HG02623 (cell line): ENCODE results near the gene IL16.
"Not testable (repeated sequence)": the region's sequence is repeated elsewhere in the genome, so short reads cannot be mapped to it uniquely, and the experiment has no call there.

Experiments used
- ATAC-seq: cut with Tn5 transposase; IDR thresholded peaks from one replicate; pipeline ENCODE4 v1.9.1; 2021; ENCODE audit warnings: moderate library complexity; ENCODE audit not compliant: unreplicated experiment

IL16 gene

GRCh38 chr15:81331600-81331999 is 134.9 kb downstream of the IL16 start:
- ATAC-seq = no peak

GRCh38 chr15:81332326-81332725 is 135.6 kb downstream of the IL16 start:
- ATAC-seq = no peak

- ATAC-seq = no peak
These were observed 136.7 kb downstream of the IL16 start for GRCh38 chr15:81333363-81333762.

GRCh38 chr15:81334768-81335435 is 138.2 kb downstream of the IL16 start:
- ATAC-seq = no peak

DNA sequence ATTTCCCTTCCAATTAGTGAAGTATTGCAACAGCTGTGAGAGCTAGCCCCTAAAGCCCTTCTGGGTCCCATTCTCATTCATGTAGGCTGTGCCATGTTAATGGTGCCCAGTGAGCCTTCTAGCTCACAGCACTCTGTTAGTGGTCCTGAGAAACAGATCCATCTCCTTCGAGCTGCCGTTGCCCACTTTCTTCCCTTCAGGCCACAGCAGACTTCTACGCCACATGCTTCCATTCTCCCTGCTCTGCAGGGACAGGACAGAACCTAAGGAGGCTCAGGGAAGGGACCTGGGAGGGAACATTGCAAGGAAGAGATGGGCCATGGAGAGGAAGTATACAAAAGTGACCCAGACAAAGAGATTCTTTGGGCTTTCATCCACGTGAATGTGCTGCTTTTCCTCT is 139.0 kb downstream of the IL16 start:
- no peak for ATAC-seq

- ATAC-seq = no peak
These were observed 139.9 kb downstream of the IL16 start for GRCh38 chr15:81336568-81336967.

DNA sequence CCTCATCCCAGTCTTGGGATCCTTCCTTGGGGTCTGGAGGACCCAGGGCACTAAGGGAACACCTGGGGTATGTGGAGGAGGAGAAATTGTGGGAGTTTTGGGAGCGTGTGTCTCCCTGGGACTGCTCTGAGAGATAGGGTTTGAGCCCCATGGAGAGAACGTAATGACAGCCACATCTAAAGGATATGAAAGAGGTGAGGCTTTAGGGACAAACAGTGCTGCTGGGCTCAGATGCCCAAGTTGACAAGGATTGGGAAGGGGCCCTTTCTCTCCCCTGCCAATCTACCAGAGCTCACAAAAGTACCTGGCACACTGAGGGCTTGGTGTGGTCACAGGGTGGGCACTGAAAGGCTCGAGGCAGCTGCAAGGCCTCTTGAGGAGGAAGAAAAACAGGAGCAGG is 140.6 kb downstream of the IL16 start:
- no peak for ATAC-seq

GRCh38 chr15:81337713-81338157 is 141.1 kb downstream of the IL16 start:
- no peak for ATAC-seq

GRCh38 chr15:81338170-81339007 is 141.7 kb downstream of the IL16 start:
- no peak for ATAC-seq

DNA sequence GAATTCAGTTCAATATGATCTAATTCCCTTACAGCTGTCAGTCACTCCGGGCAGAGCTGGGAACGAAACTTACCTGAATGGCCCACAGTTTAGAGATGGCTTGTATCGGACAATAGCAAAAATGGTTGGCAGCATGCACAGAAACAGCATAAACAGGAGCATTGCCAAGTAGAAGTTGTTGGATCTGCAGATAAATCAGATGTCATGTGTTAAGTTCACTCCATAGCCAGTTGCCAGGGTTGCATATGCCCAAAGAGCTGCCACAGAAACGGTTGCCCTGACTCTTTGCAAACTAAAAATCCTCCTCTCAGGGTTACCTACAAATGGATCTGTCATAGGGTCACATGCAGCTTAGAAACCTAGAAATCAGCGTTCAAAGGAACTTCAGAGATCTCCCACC is 142.6 kb downstream of the IL16 start:
- ATAC-seq = no peak

DNA sequence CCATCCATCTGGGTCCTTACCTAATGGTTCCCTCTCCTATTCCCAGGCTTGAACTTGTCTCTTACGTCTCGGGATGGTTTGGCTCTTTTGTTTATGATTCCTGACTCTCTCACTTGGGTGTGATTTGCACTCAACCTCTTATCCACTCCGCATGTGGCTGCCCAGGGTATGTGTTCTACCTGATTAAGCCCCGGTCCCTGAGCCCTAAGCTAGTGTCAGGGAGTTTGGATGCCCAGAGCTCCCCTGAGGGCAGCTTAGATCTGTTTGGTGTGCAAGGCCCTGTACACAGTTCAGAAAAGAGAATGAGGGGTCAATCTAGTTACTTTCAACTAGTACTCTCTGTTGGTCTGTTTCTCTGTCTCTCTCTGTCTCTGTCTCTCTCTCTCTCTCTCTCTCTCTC is 143.2 kb downstream of the IL16 start:
- no peak for ATAC-seq

DNA sequence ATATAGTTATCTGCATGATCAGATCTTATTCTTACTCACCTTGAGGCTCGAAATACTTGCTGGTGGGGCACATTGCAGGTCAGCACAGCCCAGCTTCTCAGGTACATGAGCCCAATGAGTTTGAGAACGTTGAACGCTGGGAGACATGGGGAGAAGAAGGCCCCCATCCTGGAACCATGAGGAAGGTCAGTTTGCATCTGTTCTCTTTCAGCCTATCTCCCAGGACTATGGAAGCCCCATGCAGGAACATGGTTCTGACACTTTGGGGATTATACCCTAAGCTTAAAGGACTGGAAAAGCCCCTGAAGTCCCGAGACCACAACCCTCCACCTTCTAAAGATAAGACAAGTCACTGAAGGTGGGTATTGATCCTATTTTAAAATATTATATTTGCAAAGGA is 144.7 kb downstream of the IL16 start:
- ATAC-seq = no peak

GRCh38 chr15:81343371-81343770 is 146.7 kb downstream of the IL16 start:
- no peak for ATAC-seq

DNA sequence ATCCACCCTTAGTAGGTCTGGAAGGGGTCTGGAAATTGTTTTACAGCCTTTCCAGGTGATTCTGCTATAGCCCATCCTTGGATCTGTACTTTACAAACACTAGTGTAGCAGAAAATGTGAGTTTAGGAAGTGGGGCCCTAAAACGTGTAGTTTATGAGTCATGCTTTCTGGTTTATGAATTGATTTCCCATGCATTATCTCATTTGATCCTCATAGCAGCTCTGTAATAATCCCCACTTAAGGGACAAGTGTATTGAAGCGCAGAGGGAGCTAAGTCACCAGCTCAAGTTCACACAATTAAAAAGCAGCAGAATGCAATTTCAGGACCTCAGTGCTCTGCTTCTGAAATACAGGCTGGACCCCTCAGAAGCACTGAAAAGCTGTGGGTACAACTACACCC is 149.9 kb downstream of the IL16 start:
- no peak for ATAC-seq

DNA sequence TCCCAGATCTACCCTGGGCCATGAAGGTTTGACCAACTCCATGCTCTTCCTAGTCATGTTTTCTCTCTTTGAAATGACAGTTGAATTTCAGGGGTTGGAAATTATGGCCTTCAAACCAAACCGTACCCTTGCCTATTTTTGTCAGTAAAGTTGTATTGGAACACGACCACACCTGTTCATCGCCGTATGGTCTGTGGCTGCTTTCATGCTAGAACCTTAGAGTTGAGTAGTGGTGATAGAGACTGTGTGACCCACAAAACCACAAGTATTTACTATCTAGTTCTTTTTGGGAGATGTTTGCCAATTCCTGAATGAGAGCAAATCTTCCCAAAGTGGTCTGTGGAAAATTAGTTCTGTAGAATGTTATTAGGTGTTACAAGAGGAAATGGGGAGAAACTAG is 151.2 kb downstream of the IL16 start:
- no peak for ATAC-seq

GRCh38 chr15:81348691-81349090 is 152.0 kb downstream of the IL16 start:
- not testable (repeated sequence) for ATAC-seq

- no peak for ATAC-seq
These were observed 152.6 kb downstream of the IL16 start for GRCh38 chr15:81349271-81349670.

- ATAC-seq = no peak
These were observed 155.0 kb downstream of the IL16 start for GRCh38 chr15:81351651-81352050.

- ATAC-seq = no peak
These were observed 159.6 kb downstream of the IL16 start for GRCh38 chr15:81356252-81356651.

GRCh38 chr15:81357180-81357686 is 160.6 kb downstream of the IL16 start:
- ATAC-seq = no peak

- ATAC-seq = no peak
These were observed 161.6 kb downstream of the IL16 start for GRCh38 chr15:81358248-81358647.

GRCh38 chr15:81360491-81360890 is 163.8 kb downstream of the IL16 start:
- no peak for ATAC-seq
